ENCODE measurements around the gene CARD14. TPM values are rescaled to one million over a fixed set of nuclear protein-coding genes. Genes with fewer than 3 reads are reported as not detected.

CARD14 gene
- total RNA-seq, 1 donor from 2014 or later = 0.39 TPM

DNA sequence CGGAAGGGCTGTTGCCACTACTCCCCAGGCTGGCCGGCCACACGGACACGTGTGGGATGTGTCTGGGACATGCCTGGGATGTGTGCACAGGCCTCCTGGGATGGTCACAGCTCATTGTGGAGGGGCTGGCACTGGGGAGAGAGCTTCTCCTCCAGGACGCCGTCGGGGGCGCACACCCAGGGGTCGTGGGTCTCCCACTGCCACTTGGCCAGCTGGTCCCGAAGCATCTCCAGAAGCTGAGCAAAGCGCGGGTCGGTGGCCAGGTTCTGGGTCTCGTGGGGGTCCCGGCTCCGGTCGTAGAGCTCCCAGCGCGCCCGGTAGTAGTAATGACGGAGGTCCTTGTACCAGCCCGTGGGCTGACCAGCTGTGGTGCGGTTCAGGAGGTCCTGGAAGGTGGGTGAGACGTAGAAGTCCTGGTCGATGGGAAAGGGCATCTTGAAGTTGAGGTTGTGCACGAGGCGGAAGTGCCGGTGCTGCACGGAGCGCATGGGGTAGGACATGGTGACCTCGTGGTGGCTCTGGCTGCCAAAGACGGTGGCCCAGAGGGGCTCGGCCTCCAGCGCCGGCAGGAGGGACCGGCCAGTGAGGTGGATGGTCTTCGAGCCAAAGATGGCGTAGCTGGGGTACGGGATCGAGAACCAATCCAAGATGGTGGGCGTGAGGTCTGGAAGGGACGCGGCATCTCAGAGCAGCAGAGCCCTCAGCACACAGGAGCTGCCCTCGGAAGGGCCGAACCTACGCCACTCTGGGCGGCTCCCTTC is 40.7 kb downstream of the CARD14 start:
- no peak for DNase-seq (ENCODE audit: low read depth in 2 of 2)

- no peak for DNase-seq (ENCODE audit: low read depth in 2 of 2)
Measured at GRCh38 chr17:80212109-80212508, 42.3 kb downstream of the CARD14 start.

GRCh38 chr17:80212511-80212910 is 42.7 kb downstream of the CARD14 start:
- DNase-seq (ENCODE audit: low read depth in 2 of 2) = no peak

GRCh38 chr17:80212962-80213642 is 43.3 kb downstream of the CARD14 start:
- DNase-seq (ENCODE audit: low read depth in 2 of 2) = no peak

GRCh38 chr17:80213643-80213975 is 43.8 kb downstream of the CARD14 start:
- DNase-seq (ENCODE audit: low read depth in 2 of 2) = no peak

DNA sequence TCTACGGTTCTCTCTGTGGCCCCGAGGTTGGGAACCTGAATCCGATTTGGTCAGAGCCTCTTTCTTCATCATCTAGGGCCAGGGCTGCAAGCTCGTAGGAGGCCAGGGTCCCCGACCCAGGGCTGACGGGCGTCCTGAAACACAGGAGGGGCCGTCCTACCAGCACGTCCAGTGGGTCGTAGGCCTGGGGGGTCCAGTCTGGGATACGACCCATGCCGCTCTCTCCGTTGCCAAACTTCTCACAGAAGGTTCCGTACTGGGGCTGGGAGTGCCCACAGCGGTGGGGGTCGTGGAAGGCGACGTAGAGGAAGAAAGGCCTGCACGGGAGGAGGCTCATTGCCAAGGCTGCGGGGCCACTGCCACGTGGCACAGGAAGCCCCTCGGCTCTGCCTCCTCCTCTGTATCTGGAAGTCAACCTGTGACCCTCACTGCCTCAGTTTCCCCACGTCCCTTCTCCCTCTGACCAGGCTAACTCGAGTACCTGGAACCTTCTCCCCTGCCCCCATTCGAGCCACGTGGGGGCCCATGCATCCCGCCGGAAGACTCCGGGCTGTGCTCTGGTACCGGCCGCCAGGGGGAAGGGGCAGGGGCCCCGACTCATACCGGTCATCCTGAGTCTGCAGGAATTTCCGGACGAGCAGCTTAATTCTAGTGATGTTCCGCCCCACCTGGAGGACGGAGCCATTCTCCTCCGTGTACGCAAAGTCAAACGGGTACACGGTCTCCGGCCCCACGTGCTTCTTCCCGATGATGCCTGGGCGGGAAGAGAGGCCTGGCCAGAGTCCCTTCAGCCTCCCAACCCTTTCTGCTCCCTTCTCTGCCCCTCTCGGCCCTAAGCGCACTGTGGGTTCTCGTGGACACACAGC is 44.4 kb downstream of the CARD14 start:
- no peak for DNase-seq (ENCODE audit: low read depth in 2 of 2)

- no peak for DNase-seq (ENCODE audit: low read depth in 2 of 2)
Measured at GRCh38 chr17:80214878-80215210, 45.0 kb downstream of the CARD14 start.

DNA sequence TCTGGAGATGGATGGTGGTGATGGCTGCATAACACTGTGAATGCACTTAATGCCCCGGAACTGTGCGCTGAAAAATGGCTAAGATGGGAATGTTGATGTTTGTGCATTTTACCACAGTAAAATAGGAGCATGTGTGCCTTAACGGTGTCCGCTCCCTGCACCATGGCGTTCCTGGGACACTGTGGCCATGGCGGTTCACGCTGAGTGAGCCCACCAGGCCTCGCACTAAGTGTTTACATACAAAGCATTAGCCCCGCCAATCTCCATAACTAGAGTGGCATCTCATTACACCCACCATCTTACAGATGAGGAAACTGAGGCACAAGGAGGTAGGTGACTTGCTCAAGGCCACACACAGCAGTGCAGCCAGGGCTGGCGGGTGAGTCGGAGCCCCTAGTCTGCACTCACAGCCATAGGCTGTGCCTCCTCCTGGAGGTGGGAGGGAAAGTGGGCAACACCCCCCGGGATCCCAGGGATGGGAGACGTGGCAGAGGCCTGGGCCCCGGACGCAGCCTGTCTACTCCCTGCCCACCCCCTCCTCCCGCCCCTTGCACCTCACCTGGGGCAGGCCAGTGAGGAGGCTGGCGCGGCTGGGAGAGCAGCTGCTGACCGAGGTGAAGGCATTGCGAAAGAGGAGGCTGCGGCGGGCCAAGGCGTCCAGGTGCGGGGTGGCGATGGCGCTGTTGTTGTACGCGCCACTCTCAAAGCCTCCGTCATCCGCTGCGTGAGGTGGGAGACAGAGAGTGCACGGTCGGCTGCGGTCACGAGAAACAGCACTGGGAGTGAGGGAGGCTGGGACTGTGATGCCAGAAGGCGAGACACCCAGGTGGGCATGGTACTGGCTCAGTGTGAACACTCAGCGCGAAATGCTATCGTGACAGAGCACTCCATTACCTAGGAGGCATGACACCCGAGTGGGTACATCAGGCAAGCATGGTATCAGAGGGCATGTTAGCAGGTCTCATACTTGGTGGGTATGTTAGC is 46.9 kb downstream of the CARD14 start:
- DNase-seq (ENCODE audit: low read depth in 2 of 2) = no peak

- no peak for DNase-seq (ENCODE audit: low read depth in 2 of 2)
Measured at GRCh38 chr17:80217703-80218362, 48.0 kb downstream of the CARD14 start.

DNA sequence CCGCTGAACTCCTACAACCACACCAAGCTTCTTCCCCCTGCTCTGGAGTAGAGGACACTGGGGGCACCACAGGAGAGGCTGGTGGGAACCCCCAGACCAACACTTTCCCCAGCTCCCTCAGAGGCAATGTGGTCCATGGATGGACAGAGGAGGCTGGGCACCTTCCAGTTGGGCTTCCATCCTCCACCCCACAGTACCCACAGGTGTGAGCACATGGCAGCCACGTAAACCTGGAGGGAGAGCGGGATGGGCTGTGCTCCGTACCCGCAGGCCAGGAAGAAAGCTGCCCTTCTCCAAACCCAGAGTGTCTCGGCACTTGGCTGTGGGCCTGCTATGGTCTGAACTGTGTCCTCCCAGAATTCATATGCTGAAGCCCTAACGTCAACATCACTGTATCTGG is 48.6 kb downstream of the CARD14 start:
- no peak for DNase-seq (ENCODE audit: low read depth in 2 of 2)

DNA sequence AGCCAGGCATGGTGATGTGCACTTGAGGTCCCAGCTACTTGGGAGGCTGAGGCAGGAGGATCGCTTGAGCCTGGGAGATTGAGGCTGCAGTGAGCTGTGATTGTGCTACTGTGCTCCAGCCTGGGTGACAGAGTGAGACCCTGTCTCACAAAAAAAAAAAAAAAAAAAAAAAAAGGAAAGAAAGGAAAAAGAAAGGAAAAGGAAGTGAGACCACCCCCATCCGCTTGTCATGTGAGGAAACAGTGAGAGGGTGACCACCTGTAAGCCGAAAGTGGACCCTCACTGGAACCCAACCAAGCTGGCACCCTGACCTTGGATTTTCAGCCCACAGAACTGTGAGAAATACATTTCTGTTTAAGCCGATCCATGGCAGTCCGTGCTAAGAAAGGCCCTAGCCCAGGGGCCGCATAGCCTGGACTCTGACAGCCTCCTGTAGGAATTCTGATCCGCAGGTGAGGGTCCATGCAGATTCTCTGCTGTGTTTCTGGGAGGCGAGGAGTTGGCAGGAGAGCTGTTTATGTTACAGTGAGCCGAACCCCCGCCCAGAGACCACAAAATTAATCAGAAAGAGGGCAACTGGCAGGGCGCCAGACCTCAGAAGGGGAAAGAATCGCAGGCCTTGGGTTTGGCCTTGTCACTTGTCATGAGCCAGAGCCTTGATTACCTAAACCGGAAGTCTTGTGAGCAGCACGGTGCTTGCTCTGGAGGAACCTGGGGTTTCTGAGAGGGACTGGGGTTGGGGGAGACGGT is 49.4 kb downstream of the CARD14 start:
- DNase-seq (ENCODE audit: low read depth in 2 of 2) = peak in 1 of 2 donors; percentile 58

- no peak for DNase-seq (ENCODE audit: low read depth in 2 of 2)
Measured at GRCh38 chr17:80219763-80220053, 49.9 kb downstream of the CARD14 start.

- peak; percentile 5 to 73 for DNase-seq (ENCODE audit: low read depth in 2 of 2)
Measured at GRCh38 chr17:80220054-80220735, 50.4 kb downstream of the CARD14 start, which contains the start of the genes SGSH and SLC26A11. TSS of gene SGSH (minus strand) at chr17:80220333. CDS start at chr17:80220313, 20 bp downstream. TSS of gene SLC26A11 (plus strand) at chr17:80220427. CDS start at chr17:80221561, 1,134 bp downstream.

- peak in 1 of 2 donors; percentile 30 for DNase-seq (ENCODE audit: low read depth in 2 of 2)
Measured at GRCh38 chr17:80220736-80221215, 50.9 kb downstream of the CARD14 start.

GRCh38 chr17:80221351-80222105 is 51.7 kb downstream of the CARD14 start:
- no peak for DNase-seq (ENCODE audit: low read depth in 2 of 2)

DNA sequence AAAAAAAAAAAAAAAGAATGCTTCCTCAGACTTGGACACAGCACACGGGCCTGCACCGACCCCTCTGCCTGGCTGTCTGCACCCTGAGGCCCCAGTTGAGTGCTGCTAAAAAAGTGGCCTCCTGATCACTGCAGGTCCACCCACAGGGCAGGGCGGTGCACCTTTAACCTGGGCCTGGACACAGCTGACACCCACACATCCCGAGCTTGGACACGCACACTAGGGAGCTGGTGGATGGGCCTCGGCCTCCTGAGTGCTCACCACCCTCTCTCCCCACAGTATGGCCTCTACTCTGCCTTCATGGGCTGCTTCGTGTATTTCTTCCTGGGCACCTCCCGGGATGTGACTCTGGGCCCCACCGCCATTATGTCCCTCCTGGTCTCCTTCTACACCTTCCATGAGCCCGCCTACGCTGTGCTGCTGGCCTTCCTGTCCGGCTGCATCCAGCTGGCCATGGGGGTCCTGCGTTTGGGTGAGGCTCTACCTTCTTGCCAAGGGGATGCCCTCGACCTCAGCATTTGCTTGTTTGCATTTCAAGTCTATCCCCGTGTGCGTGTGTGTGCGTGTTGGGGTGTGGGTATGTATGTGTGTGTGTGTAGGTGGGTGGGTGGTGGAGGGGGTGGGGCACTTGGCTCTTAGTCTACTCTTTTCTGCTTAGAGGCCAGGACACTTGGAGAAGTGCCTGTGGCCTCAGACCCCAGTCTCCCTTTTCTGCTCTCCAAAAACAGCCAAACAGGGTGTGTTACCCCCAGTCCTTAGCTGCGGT is 52.7 kb downstream of the CARD14 start:
- DNase-seq (ENCODE audit: low read depth in 2 of 2) = no peak

DNA sequence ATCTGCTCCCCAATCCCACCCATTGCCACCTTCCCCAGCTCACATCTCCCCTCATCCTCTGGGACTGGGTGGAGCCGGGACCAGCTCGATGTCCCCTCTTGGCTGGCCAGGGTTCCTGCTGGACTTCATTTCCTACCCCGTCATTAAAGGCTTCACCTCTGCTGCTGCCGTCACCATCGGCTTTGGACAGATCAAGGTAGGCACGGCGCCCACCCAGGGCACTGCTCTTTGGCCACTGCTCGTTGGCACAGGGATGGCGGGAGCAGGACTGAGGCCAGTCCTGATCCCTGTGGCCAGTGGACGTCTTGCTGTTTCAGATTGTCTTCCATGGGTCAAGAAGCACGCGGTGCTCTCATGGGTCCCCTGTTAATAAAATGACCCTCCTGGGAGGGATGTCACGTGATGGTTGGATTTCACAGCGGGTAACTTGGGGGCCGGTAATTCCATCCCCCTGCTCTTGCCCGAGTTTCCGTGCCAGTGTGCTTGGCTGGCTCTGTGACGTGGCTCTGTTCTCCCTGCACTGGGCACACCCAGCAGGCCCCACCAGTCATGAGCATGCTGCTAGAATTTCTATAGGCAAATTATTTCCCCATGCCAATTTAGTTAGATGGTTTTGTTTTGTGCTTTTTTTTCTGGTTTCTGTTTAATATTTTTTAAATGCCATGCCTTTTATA is 53.4 kb downstream of the CARD14 start:
- no peak for DNase-seq (ENCODE audit: low read depth in 2 of 2)

Data from dermis microvascular lymphatic vessel endothelial cell (primary cell).